Activated CD8-positive, alpha-beta T cell treated with anti-CD3 and anti-CD28 coated beads for 36 hours (primary cell): ENCODE data around the gene R3HDM2. TPM values are rescaled to one million over a fixed set of nuclear protein-coding genes. Genes with fewer than 3 reads are reported as not detected.

Source experiments
- ATAC-seq: fragments of 200-7000 bp; cut with Tn5 transposase; one replicate; pipeline ENCODE4 v1.10.0; 2021; ENCODE audit warnings: mild to moderate bottlenecking, moderate library complexity
- CTCF ChIA-PET: fragments of 350-600 bp; sonication (Branson Sonifier 250); formaldehyde crosslinking; loops from one replicate; lab custom pipeline; 2021; ENCODE audit warnings: antibody characterized with exemption; lab: Charles Lee
- POLR2A ChIA-PET: fragments of 350-600 bp; sonication (Branson Sonifier 250); formaldehyde crosslinking; loops from one replicate; lab custom pipeline; 2021; ENCODE audit warnings: antibody characterized with exemption; lab: Charles Lee
- DNase-seq: peaks from one replicate; pipeline ENCODE4 v3.0.0-alpha.2; 2020
- H3K27ac Mint-ChIP-seq: one replicate; pipeline ENCODE4 v1.8.0; 2021; ENCODE audit warnings: mild to moderate bottlenecking, mixed read lengths
- H3K27me3 Mint-ChIP-seq: one replicate; pipeline ENCODE4 v1.8.0; 2021; ENCODE audit warnings: mixed read lengths
- H3K36me3 Mint-ChIP-seq: one replicate; pipeline ENCODE4 v1.8.0; 2021; ENCODE audit warnings: low read depth, mixed read lengths
- H3K4me1 Mint-ChIP-seq: one replicate; pipeline ENCODE4 v1.8.0; 2021; ENCODE audit warnings: low read depth, mixed read lengths
- H3K4me3 Mint-ChIP-seq: one replicate; pipeline ENCODE4 v1.8.0; 2021; ENCODE audit warnings: mild to moderate bottlenecking, moderate library complexity, mixed read lengths
- H3K9me3 Mint-ChIP-seq: one replicate; pipeline ENCODE4 v1.8.0; 2021; ENCODE audit warnings: mixed read lengths
- CTCF ChIP-seq: fragments of 200-600 bp; IDR thresholded peaks from one replicate; pipeline ENCODE4 v1.8.0; 2022; ENCODE audit warnings: antibody characterized with exemption, mild to moderate bottlenecking
- intact Hi-C: fragments of 100-400 bp; cut with micrococcal nuclease; formaldehyde crosslinking; loops from one replicate; pipeline ENCODE4 v1.10.0; 2022
- total RNA-seq, 2 experiments: library from RNA; stranded (reverse); gene quantifications; one replicate each; pipeline ENCODE4 v1.2.3, GENCODE V29; 2021

The R3HDM2 gene
- total RNA-seq, 2 experiments from 2014 or later: 33.2 to 44.0 TPM

GRCh38 chr12:57233357-57234232 is 197.2 kb downstream of the R3HDM2 start:
- no peak for TF ChIP-seq CTCF
- intact Hi-C loops: no loop called here
- ATAC-seq: no peak
- no peak overlapping the region for H3K27ac Mint-ChIP-seq
- ChIA-PET CTCF (interaction anchor here (0.6 to 13.6 kb wide), 3 partner anchors 7 to 22 kb away, joined by 3 to 431 read pairs (median 215); partner anchors contain the start of gene NXPH4), POLR2A (interaction anchor here (2.5 to 12.9 kb wide), 3 partner anchors 4 to 18 kb away, joined by 10 to 238 read pairs (median 238); partner anchors contain the start of genes NXPH4 and SHMT2)
- H3K4me3 Mint-ChIP-seq: no peak overlapping the region
- H3K36me3 Mint-ChIP-seq: peaks cover 59% of the 10 kb centered on the region
- DNase-seq: no peak
- H3K9me3 Mint-ChIP-seq: no peaks in the 10 kb centered on the region
- peaks cover 13% of the 10 kb centered on the region for H3K27me3 Mint-ChIP-seq
- H3K4me1 Mint-ChIP-seq: peaks cover 61% of the 10 kb centered on the region

- POLR2A ChIA-PET: interaction anchor here (0.9 to 12.9 kb wide), 4 partner anchors 5 to 18 kb away, joined by 3 to 238 read pairs (median 124); partner anchors contain the start of genes NXPH4 and SHMT2
- H3K4me1 Mint-ChIP-seq: peaks cover 60% of the 10 kb centered on the region
- H3K36me3 Mint-ChIP-seq: peaks cover 59% of the 10 kb centered on the region
Observed at GRCh38 chr12:57232156-57232756, 198.6 kb downstream of the R3HDM2 start.

GRCh38 chr12:57231276-57232021 is 199.4 kb downstream of the R3HDM2 start:
- H3K9me3 Mint-ChIP-seq: no peaks in the 10 kb centered on the region
- intact Hi-C loops: no loop called here
- TF ChIP-seq CTCF: no peak
- ATAC-seq: no peak
- peak overlapping the region; percentile 99 for H3K27ac Mint-ChIP-seq
- no peak for DNase-seq
- H3K4me3 Mint-ChIP-seq: peak overlapping the region; percentile 100
- H3K27me3 Mint-ChIP-seq: peaks cover 10% of the 10 kb centered on the region
- ChIA-PET CTCF (interaction anchor here (2.0 to 13.6 kb wide), 3 partner anchors 10 to 221 kb away, joined by 5 to 431 read pairs (median 215); partner anchors contain the start of gene NXPH4), POLR2A (interaction anchor here (0.9 to 12.9 kb wide), 7 partner anchors 4 to 121 kb away, joined by 3 to 238 read pairs (median 10); partner anchors contain the start of genes NXPH4, SHMT2, STAC3 and STAT6)
- H3K4me1 Mint-ChIP-seq: peaks cover 61% of the 10 kb centered on the region
- H3K36me3 Mint-ChIP-seq: peaks cover 59% of the 10 kb centered on the region

More at GRCh38 chr12:57232156-57232756, 198.6 kb downstream of the R3HDM2 start:
- CTCF ChIA-PET: interaction anchor here (12.6 to 13.6 kb wide), 2 partner anchors 9 to 16 kb away, joined by 215 to 431 read pairs; partner anchors contain the start of gene NXPH4
- no peak for ATAC-seq
- no peak for TF ChIP-seq CTCF
- H3K27ac Mint-ChIP-seq: no peak overlapping the region
- intact Hi-C loops: no loop called here
- peaks cover 9% of the 10 kb centered on the region for H3K27me3 Mint-ChIP-seq
- H3K9me3 Mint-ChIP-seq: no peaks in the 10 kb centered on the region
- H3K4me3 Mint-ChIP-seq: no peak overlapping the region
- no peak for DNase-seq

- TF ChIP-seq CTCF: no peak
- peak overlapping the region; percentile 100 for H3K4me3 Mint-ChIP-seq
- POLR2A ChIA-PET: interaction anchor here (0.9 to 12.7 kb wide), 8 partner anchors 7 to 290 kb away, joined by 4 to 238 read pairs (median 6); partner anchors contain the start of genes DDIT3, STAC3 and STAT6
- ATAC-seq (no peak), DNase-seq (no peak)
- H3K27ac Mint-ChIP-seq: peak overlapping the region; percentile 99
- no peaks in the 10 kb centered on the region for H3K9me3 Mint-ChIP-seq
- H3K4me1 Mint-ChIP-seq: peaks cover 69% of the 10 kb centered on the region
- intact Hi-C loops: no loop called here
- peaks cover 56% of the 10 kb centered on the region for H3K36me3 Mint-ChIP-seq
- peaks cover 17% of the 10 kb centered on the region for H3K27me3 Mint-ChIP-seq
- CTCF ChIA-PET: interaction anchor here (1.4 to 13.6 kb wide), 5 partner anchors 10 to 228 kb away, joined by 4 to 431 read pairs (median 9); partner anchors contain the start of gene NXPH4
Observed at GRCh38 chr12:57230381-57231155, 200.3 kb downstream of the R3HDM2 start.
